Activated naive CD4-positive, alpha-beta T cell treated with Interleukin-2 at 50 U/mL for 16 hours (primary cell): Measurements from ENCODE around the gene CDRT4.
"Not testable (repeated sequence)": the region's sequence is repeated elsewhere in the genome, so short reads cannot be mapped to it uniquely, and the experiment has no call there.

Experiments used
- DNase-seq: peaks from one replicate; pipeline ENCODE4 v3.0.0-alpha.2; 2020

CDRT4 gene

DNA sequence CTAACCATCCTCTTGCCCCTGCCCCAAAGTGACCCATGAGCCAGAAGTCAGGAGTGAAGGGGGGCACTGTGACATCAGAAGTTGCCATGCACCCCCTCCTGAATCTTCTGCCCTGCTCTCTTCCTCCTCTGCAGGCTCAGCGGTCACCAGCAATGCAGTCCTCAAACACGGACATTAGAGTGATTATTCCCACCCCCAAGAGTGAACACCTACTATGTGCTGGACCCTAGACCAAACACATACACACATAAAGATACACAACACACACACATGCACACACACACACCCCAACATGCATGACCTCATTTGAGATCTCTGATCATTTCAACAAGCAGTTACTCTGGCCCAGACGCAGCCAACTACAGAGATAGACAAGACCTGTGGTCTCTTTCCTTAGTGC, at the start of gene CDRT4:
CDRT4 (minus strand) TSS at position 30 of the 400 bp plus-strand sequence. CDS start 27,383 bp downstream, outside the sequence.
- no peak for DNase-seq

DNA sequence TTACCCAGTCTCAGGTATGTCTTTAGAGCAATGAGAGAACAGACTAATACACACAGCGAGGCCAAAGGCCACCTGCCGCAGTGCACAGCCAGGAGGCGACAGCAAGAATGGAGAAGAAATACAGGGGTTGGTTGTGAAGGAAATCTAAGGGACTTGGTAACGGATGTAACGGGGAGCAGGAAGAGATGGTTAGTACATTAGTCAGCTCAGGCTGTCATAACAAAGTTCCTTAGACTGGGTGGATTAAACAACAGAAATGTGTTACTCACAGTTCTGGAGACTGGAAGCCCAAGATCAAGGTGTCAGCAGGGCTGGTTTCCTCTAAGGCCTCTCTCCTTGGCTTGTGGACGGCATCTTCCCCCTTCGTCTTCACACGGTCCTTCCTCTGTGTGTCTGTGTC, 48.7 kb upstream of the CDRT4 start:
- DNase-seq, result no peak

DNA sequence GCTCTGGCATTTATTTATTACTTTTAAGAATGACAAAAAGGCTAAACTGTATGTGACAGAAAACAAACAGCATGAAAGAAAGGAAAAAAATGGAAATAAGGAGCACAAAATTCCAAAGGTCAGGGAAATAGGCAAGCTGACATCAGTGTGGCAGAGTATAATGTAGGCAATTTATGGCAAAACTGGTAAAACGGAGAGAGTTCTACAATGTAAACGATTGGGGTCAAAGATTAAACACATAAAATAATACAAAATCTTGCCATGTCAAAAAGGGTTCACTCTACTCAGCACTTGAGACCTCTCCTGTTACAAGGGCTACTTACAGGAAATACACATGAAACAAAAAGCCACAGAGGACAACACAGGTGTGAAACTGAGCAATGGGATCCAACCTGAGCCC, 47.0 kb upstream of the CDRT4 start:
- no peak for DNase-seq

GRCh38 chr17:15513856-15514459, 46.5 kb upstream of the CDRT4 start:
- DNase-seq, result no peak

DNA sequence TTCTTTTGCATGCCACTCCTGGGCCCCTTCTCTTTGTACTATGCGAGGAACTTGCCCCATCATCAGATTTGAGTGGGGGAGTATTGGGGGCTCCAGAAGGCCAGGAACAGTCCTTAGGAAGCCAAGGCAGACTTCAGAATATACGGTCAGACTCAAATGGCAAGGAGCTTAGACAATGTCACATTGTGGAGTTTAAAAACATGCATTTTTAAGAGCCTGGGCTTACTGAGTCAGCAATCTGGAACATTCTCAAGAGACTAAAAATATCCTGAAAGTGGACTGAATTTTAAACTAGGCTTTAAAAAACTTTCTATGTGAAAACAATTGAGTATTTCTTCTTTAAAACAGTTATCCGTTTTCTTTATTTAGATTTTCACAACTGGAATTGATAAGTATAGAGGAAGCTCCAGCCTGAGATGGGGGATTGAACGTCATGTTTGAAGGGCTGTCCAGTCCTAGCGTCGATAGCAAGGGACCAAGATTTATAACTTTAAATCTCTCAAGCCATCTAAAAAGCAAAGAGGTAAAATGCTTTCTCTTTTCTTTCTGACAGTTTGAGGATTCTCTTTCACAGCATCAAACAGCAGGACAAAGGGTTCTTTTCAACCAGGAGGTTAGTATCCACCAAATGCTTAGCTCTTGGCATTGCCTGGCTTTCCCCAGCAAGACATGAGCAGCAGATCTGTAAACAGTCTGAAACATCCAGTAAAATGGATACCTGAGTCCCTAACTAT, 45.8 kb upstream of the CDRT4 start:
- no peak for DNase-seq

DNA sequence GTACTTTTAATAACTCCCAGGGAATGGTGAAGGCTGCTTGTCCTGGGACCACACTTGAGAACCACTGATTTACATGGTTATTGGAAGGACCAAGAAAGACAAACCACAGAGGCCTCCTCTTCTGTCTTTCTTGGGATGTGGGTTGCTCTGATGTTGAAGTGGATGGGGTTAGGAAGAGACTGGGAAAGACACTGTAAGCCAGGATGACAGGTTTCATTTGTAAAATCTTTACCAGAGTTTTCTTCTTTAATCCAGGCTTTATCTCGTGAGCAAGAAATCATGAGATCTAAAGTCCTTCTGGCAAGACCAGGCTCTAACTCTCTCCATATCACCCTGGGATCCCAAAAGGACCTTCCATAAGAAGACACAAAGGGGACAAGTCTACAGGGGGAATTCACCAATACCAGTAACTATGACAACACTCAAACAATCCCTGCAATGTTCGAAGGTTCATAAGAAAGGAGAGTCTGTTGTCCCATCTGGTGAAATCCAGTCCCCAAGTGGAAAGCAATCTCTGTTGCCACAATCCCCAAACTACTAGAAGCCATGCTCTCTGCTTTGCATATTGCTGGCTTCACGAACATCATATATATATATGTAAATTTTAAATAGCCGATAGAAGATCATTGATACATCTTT, 44.8 kb upstream of the CDRT4 start:
- no peak for DNase-seq

DNA sequence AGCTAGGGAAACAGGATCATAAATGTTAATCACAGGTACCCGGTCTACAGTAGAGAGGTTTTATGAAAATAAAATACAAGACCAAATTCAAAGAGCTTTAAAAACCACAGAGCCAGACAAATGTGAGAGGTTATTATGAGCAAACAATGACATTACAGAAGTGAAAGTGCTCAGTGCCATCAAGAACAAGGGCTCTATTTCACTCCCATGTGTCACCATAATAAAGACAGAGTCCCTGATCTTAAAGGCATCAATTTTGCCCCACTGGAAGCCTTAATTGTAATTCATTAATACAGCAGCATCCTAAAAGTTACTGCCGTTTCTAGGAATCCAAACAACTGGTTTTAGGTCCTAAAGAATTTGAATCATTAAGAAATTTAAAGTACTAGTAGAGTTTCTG, 43.7 kb upstream of the CDRT4 start:
- DNase-seq, result no peak

DNA sequence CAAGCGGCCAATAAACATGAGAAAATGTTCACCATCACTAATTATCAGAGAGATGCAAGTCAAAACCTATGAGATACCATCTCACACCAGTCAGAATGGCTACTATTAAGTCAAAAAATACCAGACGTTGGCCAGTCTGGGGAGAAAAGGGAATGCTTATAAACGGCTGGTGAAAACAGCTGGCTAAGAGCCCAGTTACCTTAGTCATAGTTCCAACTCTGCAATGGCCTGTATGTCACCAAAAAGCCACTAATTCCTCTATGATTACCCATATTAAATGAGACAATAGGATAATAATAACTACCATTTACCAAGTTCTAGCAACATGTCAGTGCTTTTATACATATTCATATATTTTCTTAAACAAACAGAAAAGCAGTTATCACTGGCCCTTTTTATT, 42.9 kb upstream of the CDRT4 start:
- DNase-seq, result no peak

- DNase-seq, result no peak
Measured at GRCh38 chr17:15509095-15509494, 41.7 kb upstream of the CDRT4 start.

DNA sequence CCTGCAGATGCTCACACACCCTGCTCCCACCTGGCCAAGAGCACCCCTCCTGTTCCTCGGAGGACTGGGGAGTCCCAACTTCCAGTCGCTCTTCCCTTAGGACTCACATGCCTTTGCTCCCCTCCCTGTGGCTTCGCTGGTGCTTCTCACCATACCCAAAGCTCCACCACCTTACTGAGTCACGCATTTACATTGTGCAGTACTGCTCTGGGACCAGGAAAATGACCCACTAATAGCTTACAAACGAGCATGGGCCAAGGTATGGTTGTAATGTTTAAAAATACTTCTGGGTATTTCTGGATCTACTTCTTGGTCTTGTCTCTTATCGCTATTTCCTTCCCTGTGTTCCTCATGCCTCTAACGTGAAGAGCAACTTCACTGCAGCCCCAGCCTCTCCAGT, 41.0 kb upstream of the CDRT4 start:
- no peak for DNase-seq

GRCh38 chr17:15507896-15508295, 40.5 kb upstream of the CDRT4 start:
- DNase-seq, result no peak

DNA sequence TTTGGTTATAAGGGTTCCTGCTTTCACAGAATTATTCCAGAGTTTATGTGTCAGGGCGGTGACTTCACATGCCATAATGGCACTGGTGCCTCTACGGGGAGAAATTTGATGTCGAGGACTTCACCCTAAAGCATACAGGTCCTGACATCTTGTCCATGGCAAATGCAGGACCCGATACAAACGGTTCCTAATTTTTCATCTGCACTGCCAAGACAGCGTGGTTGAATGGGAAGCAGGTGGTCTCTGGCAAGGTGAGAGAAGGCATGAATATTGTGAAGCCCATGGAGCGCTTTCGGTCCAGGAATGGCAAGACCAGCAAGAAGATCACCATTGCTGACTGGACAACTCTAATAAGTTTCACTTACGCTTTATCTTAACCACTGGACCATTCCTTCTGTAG, 39.6 kb upstream of the CDRT4 start:
- DNase-seq, result no peak

- not testable (repeated sequence) for DNase-seq
Measured at GRCh38 chr17:15505708-15506107, 38.3 kb upstream of the CDRT4 start.

- DNase-seq, result no peak
Measured at GRCh38 chr17:15503731-15504130, 36.3 kb upstream of the CDRT4 start.

DNA sequence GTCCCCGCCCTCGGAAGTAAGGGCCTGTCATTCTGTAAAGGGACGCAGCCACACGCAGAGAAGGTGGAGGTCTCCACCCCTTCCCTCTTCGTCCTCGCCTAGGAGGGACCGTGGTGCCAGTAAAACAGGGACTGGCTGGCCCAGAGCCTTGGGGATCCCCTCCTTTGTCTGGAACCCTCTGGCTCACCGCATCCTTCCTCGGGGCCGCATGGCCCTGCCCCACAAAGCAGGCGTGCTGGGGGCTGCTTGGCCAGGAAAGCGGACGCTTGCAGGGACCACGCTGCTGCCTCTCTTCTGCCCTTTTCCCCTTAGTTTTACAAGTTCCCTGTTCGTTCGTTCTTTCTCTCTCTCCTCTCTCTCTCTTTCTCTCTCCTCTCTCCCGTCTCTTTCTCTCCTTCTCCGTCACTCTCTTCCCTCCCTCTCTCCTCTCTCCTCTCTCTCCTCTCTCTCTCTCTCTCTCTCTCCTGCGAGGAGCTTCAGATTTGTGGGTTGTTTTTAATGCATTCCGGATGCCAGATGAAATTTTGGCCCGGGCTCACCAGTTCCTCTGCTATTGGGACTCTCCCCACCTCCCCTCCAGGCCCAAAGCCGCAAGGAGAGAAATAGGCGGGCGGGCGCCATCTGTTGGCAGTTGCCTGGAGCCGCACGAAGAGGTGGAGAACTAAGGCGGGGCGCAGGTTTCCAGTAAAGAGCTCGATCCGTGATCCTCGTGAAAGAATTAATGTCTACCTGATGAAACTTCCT, 35.1 kb upstream of the CDRT4 start:
- peak; percentile 64 for DNase-seq

DNA sequence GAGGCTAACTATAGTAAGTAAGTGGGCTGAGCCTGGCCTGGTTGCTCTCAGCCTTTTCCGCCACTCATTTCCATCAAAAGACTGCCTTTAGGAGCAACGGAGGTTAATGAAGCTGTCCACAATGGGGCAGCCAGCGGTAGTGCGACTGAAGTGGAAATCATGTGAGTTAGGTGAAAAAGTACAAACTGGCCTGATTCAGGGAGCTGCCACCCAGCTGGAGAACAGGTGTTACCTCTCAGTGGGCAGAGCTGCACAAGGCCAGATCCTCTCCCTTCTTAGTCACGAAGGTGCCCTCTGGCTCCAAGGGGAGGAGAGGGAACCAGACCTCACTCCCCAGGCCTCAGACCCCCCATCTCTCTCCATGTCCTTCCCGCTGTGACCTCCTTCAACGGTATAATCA, 34.4 kb upstream of the CDRT4 start:
- no peak for DNase-seq

DNA sequence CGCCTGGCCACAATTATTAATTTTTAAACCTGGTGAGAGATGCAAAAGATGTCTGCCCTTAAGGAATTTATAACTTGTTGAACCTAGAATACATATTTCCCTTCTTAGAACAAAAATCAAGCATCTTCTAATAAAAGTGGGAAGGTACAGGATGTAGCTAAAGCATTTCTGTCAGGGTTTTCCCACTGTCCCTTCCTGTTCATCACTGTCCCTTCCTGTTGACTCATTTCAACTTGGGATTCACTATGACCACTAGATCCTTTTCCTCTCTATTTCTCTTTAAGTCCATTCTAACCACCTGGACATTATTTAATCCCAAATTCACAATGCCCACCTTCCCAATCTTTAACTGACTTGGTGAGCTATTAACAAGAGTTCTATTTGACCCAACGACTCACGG, 33.9 kb upstream of the CDRT4 start:
- DNase-seq, result no peak

- no peak for DNase-seq
Measured at GRCh38 chr17:15498107-15498506, 30.7 kb upstream of the CDRT4 start.

GRCh38 chr17:15496735-15497670, 29.6 kb upstream of the CDRT4 start:
- no peak for DNase-seq

- no peak for DNase-seq
Measured at GRCh38 chr17:15494821-15495220, 27.4 kb upstream of the CDRT4 start.

DNA sequence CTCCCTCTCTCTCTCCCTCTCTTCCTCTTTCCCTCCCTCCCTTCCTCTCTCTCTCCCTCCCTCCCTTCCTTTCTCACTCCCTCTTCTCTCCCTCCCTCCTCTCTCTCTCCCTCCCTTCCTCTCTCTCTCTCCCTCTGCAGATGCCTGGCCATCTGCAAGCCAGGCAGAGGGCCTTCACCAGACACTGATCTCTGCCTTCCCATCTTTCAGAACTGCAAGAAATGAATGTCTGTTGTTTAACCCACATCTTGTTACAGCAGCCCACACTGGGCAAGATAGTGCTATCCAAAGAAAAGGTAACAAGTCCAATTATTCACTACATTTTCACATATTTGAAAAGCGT, 26.2 kb upstream of the CDRT4 start:
- no peak for DNase-seq
